ENCODE results near the gene SLC25A27.

SLC25A27 gene

DNA sequence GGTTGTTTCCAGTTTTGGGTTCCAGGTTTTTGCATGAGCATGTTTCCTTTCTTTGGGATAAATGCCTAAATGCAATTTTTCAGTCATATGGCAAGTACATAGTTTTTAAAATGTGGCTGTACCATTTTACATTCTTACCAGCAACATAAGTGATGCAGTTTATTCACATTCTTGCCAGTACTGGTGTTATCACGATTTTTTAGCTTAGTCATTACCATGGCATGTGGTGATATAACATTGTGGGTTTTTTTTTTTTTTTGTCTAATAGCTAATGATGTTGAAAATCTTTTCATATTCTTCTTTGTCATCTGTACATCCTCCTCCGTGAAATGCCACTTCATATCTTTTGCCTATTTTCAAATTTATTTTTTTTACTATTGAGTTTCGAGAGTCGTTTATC lies 32.0 kb downstream of the SLC25A27 start (continued):
- TF ChIP-seq, protein P1, sequence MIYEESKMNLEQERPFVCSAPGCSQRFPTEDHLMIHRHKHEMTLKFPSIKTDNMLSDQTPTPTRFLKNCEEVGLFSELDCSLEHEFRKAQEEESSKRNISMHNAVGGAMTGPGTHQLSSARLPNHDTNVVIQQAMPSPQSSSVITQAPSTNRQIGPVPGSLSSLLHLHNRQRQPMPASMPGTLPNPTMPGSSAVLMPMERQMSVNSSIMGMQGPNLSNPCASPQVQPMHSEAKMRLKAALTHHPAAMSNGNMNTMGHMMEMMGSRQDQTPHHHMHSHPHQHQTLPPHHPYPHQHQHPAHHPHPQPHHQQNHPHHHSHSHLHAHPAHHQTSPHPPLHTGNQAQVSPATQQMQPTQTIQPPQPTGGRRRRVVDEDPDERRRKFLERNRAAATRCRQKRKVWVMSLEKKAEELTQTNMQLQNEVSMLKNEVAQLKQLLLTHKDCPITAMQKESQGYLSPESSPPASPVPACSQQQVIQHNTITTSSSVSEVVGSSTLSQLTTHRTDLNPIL (CRISPR knock-in tag; IDR thresholded peaks at IDR 0.05; ENCODE audit: low read depth) = no peak
- TF ChIP-seq ZFP3 (CRISPR knock-in tag; IDR thresholded peaks at IDR 0.05) (no peak), ESRRG (CRISPR knock-in tag; IDR thresholded peaks at IDR 0.05) (no peak), ARNTL (CRISPR knock-in tag; IDR thresholded peaks at IDR 0.05; ENCODE audit: borderline replicate concordance, low read depth) (no peak), ZFP30 (CRISPR knock-in tag; IDR thresholded peaks at IDR 0.05) (no peak)

DNA sequence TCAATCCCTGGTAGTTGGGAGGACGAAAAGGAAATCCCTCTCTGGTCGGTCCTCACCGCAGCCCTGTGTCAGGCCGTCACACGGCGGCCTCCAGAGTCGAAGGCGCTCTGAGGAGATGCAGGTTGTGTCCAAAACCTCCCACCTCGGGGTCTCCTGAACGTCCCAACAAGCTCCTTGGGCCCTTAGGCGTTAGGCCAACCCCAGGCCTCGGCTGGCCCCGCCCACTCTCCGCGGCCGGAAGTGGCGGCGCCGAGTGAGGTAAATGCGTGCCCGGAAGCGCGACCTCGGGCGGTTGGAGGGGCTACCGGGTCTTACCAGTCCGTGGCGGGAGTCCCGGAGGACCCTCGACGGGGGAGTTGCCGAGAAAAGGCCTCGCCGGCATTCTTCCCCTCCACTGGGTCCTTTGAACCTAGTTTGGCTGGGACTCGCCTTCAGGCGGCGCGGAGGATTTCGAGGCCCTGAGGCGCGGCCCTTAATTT lies 34.9 kb downstream of the SLC25A27 start, which contains the start of gene TDRD6:
TDRD6 (plus strand) TSS at position 267 of the 479 bp plus-strand sequence. CDS start 244 bp downstream, outside the sequence.
- TF ChIP-seq ZC3H10 (CRISPR knock-in tag; IDR thresholded peaks at IDR 0.05) (no peak), SNAI2 (CRISPR knock-in tag; IDR thresholded peaks at IDR 0.05) (no peak), PPARA (CRISPR knock-in tag; IDR thresholded peaks at IDR 0.05; ENCODE audit: borderline replicate concordance) (no peak), ZFP30 (CRISPR knock-in tag; IDR thresholded peaks at IDR 0.05) (no peak), ARNTL (CRISPR knock-in tag; IDR thresholded peaks at IDR 0.05; ENCODE audit: borderline replicate concordance, low read depth) (no peak), TCF4 (CRISPR knock-in tag; IDR thresholded peaks at IDR 0.05; ENCODE audit: borderline replicate concordance) (no peak), ZNF70 (CRISPR knock-in tag; IDR thresholded peaks at IDR 0.05) (no peak), CSDC2 (CRISPR knock-in tag; IDR thresholded peaks at IDR 0.05) (no peak), ZNF565 (CRISPR knock-in tag; conservative IDR thresholded peaks at IDR 0.05; ENCODE audit: low read depth) (no peak), TOX (CRISPR knock-in tag; IDR thresholded peaks at IDR 0.05; ENCODE audit: borderline replicate concordance) (no peak), GLIS3 (CRISPR knock-in tag; IDR thresholded peaks at IDR 0.05) (no peak), ISL1 (CRISPR knock-in tag; IDR thresholded peaks at IDR 0.05) (no peak), OSR1 (CRISPR knock-in tag; IDR thresholded peaks at IDR 0.05) (no peak), BACH2 (CRISPR knock-in tag; IDR thresholded peaks at IDR 0.05; ENCODE audit: borderline replicate concordance) (no peak), RARB (CRISPR knock-in tag; IDR thresholded peaks at IDR 0.05) (no peak)
- TF ChIP-seq, protein P2, sequence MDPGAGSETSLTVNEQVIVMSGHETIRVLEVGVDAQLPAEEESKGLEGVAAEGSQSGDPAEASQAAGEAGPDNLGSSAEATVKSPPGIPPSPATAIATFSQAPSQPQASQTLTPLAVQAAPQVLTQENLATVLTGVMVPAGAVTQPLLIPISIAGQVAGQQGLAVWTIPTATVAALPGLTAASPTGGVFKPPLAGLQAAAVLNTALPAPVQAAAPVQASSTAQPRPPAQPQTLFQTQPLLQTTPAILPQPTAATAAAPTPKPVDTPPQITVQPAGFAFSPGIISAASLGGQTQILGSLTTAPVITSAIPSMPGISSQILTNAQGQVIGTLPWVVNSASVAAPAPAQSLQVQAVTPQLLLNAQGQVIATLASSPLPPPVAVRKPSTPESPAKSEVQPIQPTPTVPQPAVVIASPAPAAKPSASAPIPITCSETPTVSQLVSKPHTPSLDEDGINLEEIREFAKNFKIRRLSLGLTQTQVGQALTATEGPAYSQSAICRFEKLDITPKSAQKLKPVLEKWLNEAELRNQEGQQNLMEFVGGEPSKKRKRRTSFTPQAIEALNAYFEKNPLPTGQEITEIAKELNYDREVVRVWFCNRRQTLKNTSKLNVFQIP (CRISPR knock-in tag; IDR thresholded peaks at IDR 0.05; ENCODE audit: borderline replicate concordance, low read depth) = no peak
- TF ChIP-seq, protein P3, sequence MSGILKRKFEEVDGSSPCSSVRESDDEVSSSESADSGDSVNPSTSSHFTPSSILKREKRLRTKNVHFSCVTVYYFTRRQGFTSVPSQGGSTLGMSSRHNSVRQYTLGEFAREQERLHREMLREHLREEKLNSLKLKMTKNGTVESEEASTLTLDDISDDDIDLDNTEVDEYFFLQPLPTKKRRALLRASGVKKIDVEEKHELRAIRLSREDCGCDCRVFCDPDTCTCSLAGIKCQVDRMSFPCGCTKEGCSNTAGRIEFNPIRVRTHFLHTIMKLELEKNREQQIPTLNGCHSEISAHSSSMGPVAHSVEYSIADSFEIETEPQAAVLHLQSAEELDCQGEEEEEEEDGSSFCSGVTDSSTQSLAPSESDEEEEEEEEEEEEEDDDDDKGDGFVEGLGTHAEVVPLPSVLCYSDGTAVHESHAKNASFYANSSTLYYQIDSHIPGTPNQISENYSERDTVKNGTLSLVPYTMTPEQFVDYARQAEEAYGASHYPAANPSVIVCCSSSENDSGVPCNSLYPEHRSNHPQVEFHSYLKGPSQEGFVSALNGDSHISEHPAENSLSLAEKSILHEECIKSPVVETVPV (CRISPR knock-in tag; IDR thresholded peaks at IDR 0.05) = no peak
- TF ChIP-seq, protein P4, sequence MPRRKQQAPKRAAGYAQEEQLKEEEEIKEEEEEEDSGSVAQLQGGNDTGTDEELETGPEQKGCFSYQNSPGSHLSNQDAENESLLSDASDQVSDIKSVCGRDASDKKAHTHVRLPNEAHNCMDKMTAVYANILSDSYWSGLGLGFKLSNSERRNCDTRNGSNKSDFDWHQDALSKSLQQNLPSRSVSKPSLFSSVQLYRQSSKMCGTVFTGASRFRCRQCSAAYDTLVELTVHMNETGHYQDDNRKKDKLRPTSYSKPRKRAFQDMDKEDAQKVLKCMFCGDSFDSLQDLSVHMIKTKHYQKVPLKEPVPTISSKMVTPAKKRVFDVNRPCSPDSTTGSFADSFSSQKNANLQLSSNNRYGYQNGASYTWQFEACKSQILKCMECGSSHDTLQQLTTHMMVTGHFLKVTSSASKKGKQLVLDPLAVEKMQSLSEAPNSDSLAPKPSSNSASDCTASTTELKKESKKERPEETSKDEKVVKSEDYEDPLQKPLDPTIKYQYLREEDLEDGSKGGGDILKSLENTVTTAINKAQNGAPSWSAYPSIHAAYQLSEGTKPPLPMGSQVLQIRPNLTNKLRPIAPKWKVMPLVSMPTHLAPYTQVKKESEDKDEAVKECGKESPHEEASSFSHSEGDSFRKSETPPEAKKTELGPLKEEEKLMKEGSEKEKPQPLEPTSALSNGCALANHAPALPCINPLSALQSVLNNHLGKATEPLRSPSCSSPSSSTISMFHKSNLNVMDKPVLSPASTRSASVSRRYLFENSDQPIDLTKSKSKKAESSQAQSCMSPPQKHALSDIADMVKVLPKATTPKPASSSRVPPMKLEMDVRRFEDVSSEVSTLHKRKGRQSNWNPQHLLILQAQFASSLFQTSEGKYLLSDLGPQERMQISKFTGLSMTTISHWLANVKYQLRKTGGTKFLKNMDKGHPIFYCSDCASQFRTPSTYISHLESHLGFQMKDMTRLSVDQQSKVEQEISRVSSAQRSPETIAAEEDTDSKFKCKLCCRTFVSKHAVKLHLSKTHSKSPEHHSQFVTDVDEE (CRISPR knock-in tag; IDR thresholded peaks at IDR 0.05) = no peak
- TF ChIP-seq, protein P1 (CRISPR knock-in tag; IDR thresholded peaks at IDR 0.05; ENCODE audit: low read depth) = no peak
- TF ChIP-seq, protein P5, sequence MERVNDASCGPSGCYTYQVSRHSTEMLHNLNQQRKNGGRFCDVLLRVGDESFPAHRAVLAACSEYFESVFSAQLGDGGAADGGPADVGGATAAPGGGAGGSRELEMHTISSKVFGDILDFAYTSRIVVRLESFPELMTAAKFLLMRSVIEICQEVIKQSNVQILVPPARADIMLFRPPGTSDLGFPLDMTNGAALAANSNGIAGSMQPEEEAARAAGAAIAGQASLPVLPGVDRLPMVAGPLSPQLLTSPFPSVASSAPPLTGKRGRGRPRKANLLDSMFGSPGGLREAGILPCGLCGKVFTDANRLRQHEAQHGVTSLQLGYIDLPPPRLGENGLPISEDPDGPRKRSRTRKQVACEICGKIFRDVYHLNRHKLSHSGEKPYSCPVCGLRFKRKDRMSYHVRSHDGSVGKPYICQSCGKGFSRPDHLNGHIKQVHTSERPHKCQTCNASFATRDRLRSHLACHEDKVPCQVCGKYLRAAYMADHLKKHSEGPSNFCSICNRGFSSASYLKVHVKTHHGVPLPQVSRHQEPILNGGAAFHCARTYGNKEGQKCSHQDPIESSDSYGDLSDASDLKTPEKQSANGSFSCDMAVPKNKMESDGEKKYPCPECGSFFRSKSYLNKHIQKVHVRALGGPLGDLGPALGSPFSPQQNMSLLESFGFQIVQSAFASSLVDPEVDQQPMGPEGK (CRISPR knock-in tag; IDR thresholded peaks at IDR 0.05; ENCODE audit: borderline replicate concordance) = no peak
- ATAC-seq = no peak
